GM23248 (cell line): ENCODE results near the gene DNHD1. TPM values are rescaled to one million over a fixed set of nuclear protein-coding genes. Genes with fewer than 3 reads are reported as not detected.

Experiments used
- DNase-seq: peaks from one replicate; pipeline ENCODE4 v3.0.0-alpha.2; 2015
- H2AFZ ChIP-seq: fragments of 200-600 bp; sonication (generic); 2 replicates; pipeline ENCODE4 v1.6.1; 2016; ENCODE audit warnings: antibody characterized with exemption
- H3F3A ChIP-seq: fragments of 200-600 bp; sonication (generic); 2 replicates; pipeline ENCODE4 v1.6.1; 2016; ENCODE audit warnings: mild to moderate bottlenecking, antibody characterized with exemption, mixed run types; ENCODE audit not compliant: insufficient read depth
- H3K27ac ChIP-seq: fragments of 200-600 bp; sonication (generic); 2 replicates; pipeline ENCODE4 v1.5.1; 2016; ENCODE audit warnings: mild to moderate bottlenecking
- H3K27me3 ChIP-seq: fragments of 200-600 bp; sonication (generic); replicated peaks from 2 replicates; pipeline ENCODE4 v1.6.1; 2016; ENCODE audit warnings: mild to moderate bottlenecking; ENCODE audit not compliant: insufficient read depth
- H3K36me3 ChIP-seq: fragments of 200-600 bp; sonication (generic); 2 replicates; pipeline ENCODE4 v1.6.1; 2016; ENCODE audit warnings: low read depth, mild to moderate bottlenecking
- H3K4me1 ChIP-seq: fragments of 200-600 bp; sonication (generic); 2 replicates; pipeline ENCODE4 v1.6.1; 2016; ENCODE audit warnings: mild to moderate bottlenecking; ENCODE audit not compliant: insufficient read depth
- H3K4me2 ChIP-seq: fragments of 200-600 bp; sonication (generic); one replicate; pipeline ENCODE4 v1.6.1; 2016; ENCODE audit warnings: mild to moderate bottlenecking; ENCODE audit not compliant: unreplicated experiment
- H3K4me3 ChIP-seq: fragments of 200-600 bp; sonication (generic); 2 replicates; pipeline ENCODE4 v1.5.1; 2016; ENCODE audit warnings: mild to moderate bottlenecking
- H3K79me2 ChIP-seq: fragments of 200-600 bp; sonication (generic); 2 replicates; pipeline ENCODE4 v1.6.1; 2016; ENCODE audit warnings: mild to moderate bottlenecking; ENCODE audit not compliant: insufficient read depth
- H3K9ac ChIP-seq: fragments of 200-600 bp; sonication (generic); 2 replicates; pipeline ENCODE4 v1.6.1; 2016; ENCODE audit warnings: mild to moderate bottlenecking
- H3K9me2 ChIP-seq: fragments of 200-600 bp; sonication (generic); 2 replicates; pipeline ENCODE4 v1.6.1; 2016; ENCODE audit warnings: mixed run types, mild to moderate bottlenecking, moderate library complexity; ENCODE audit not compliant: insufficient read depth
- H3K9me3 ChIP-seq: fragments of 200-600 bp; sonication (generic); one replicate; pipeline ENCODE4 v1.6.1; 2017; ENCODE audit warnings: low read depth
- H4K20me1 ChIP-seq: fragments of 200-600 bp; sonication (generic); 2 replicates; pipeline ENCODE4 v1.6.0; 2016; ENCODE audit not compliant: insufficient read depth
- EZH2 ChIP-seq: fragments of 200-600 bp; sonication (generic); IDR thresholded peaks from 2 replicates; pipeline ENCODE4 v1.6.1; 2018; ENCODE audit warnings: antibody characterized with exemption, mild to moderate bottlenecking; ENCODE audit not compliant: insufficient read depth, poor library complexity, severe bottlenecking
- EZH2phosphoT487 ChIP-seq: fragments of 200-600 bp; sonication (generic); IDR thresholded peaks from 2 replicates; pipeline ENCODE4 v1.6.1; 2018; ENCODE audit warnings: antibody characterized with exemption, moderate library complexity, mild to moderate bottlenecking, low read depth; ENCODE audit not compliant: insufficient read depth
- WGBS, 2 experiments: methylation state at CpG; one replicate each; pipeline ENCODE4 v1.1.6; 2015 to 2017; ENCODE audit warnings: low lambda C conversion rate in 2 of 2, low coverage in 1 of 2; ENCODE audit errors: missing lambda C conversion rate in 2 of 2; 5-methylcytosine and 5-hydroxymethylcytosine counted together
- in situ Hi-C: fragments of 300-500 bp; cut with MboI; formaldehyde crosslinking; loops from 2 replicates; pipeline ENCODE4 v1.15.0; 2020
- polyA plus RNA-seq: library from polyadenylated mRNA; unstranded; fragments of >200 nt; fragmentation: Nextera tagmentation; extraction: Ambion mirVana; gene quantifications from 2 replicates; pipeline ENCODE4 v1.2.1, GENCODE V29; 2016
- total RNA-seq: library from RNA; depleted of rRNA; stranded (reverse); fragments of >200 nt; shearing (Covaris generic); gene quantifications from 2 replicates; pipeline ENCODE4 v1.2.3, GENCODE V29; 2014

Gene DNHD1
- total and polyA plus RNA-seq, 2 experiments from 2014 or later: 1.1 to 2.2 TPM

GRCh38 chr11:6607190-6607795 lies 110.2 kb downstream of the DNHD1 start:
- Histone ChIP-seq H2AFZ (no peak overlapping the region), H3K27ac (peak overlapping the region; percentile 63), H3K36me3 (peaks cover 32% of the 10 kb centered on the region), H3K4me1 (peaks cover 41% of the 10 kb centered on the region), H3F3A (peaks cover 67% of the 10 kb centered on the region), H3K79me2 (peaks cover 91% of the 10 kb centered on the region), H3K27me3 (no peaks in the 10 kb centered on the region), H3K4me3 (peak overlapping the region; percentile 49), H3K9me2 (no peaks in the 10 kb centered on the region), H3K9ac (peak overlapping the region; percentile 41; the same call in 1 of the 2 replicates), H4K20me1 (no peaks in the 10 kb centered on the region), H3K4me2 (peak overlapping the region; percentile 98), H3K9me3 (no peaks in the 10 kb centered on the region)
- TF ChIP-seq EZH2phosphoT487: no peak
- no peak for TF ChIP-seq EZH2
- DNase-seq: no peak
- in situ Hi-C loops: no loop called here

GRCh38 chr11:6608011-6608410 lies 110.9 kb downstream of the DNHD1 start:
- 81 to 83% methylated on average over 9 of the region's 9 CpGs for WGBS, 2 experiments
- H4K20me1 ChIP-seq: no peaks in the 10 kb centered on the region
- H3K79me2 ChIP-seq: peaks cover 84% of the 10 kb centered on the region
- TF ChIP-seq EZH2 (no peak), EZH2phosphoT487 (no peak)
- in situ Hi-C loops: no loop called here
- H3F3A ChIP-seq: peaks cover 74% of the 10 kb centered on the region
- H3K4me3 ChIP-seq: no peak overlapping the region
- peak overlapping the region; percentile 98 for H3K4me2 ChIP-seq
- no peaks in the 10 kb centered on the region for H3K27me3 ChIP-seq
- H3K9me2 ChIP-seq: no peaks in the 10 kb centered on the region
- peak overlapping the region; percentile 63; the same call in 1 of the 2 replicates for H3K27ac ChIP-seq
- H3K9me3 ChIP-seq: no peaks in the 10 kb centered on the region
- H2AFZ ChIP-seq: no peak overlapping the region
- peaks cover 32% of the 10 kb centered on the region for H3K36me3 ChIP-seq
- peaks cover 43% of the 10 kb centered on the region for H3K4me1 ChIP-seq
- H3K9ac ChIP-seq: no peak overlapping the region
- DNase-seq: no peak

- peaks cover 45% of the 10 kb centered on the region for H3K4me1 ChIP-seq
- no peak overlapping the region for H3K4me3 ChIP-seq
- no peaks in the 10 kb centered on the region for H3K9me3 ChIP-seq
- no peak overlapping the region for H2AFZ ChIP-seq
- DNase-seq: no peak
- no peaks in the 10 kb centered on the region for H3K27me3 ChIP-seq
- peaks cover 76% of the 10 kb centered on the region for H3K79me2 ChIP-seq
- H3K27ac ChIP-seq: peak overlapping the region; percentile 3; the same call in 1 of the 2 replicates
- WGBS, 2 experiments: 86 to 87% methylated on average over 14 of the region's 14 CpGs
- no peak overlapping the region for H3K9ac ChIP-seq
- H3K9me2 ChIP-seq: no peaks in the 10 kb centered on the region
- no peak for TF ChIP-seq EZH2
- no peak for TF ChIP-seq EZH2phosphoT487
- no peak overlapping the region for H3K4me2 ChIP-seq
- H3F3A ChIP-seq: peaks cover 81% of the 10 kb centered on the region
- H4K20me1 ChIP-seq: no peaks in the 10 kb centered on the region
- in situ Hi-C loops: no loop called here
- H3K36me3 ChIP-seq: peaks cover 32% of the 10 kb centered on the region
Observed at GRCh38 chr11:6608726-6609501, 111.8 kb downstream of the DNHD1 start.

- Histone ChIP-seq H2AFZ (no peak overlapping the region), H3K27ac (no peak overlapping the region), H3K4me2 (no peak overlapping the region), H3K9ac (no peak overlapping the region), H3K9me3 (no peaks in the 10 kb centered on the region), H4K20me1 (no peaks in the 10 kb centered on the region), H3K36me3 (peaks cover 32% of the 10 kb centered on the region), H3K9me2 (no peaks in the 10 kb centered on the region), H3K4me1 (peaks cover 45% of the 10 kb centered on the region), H3K4me3 (no peak overlapping the region), H3K27me3 (no peaks in the 10 kb centered on the region), H3K79me2 (peaks cover 70% of the 10 kb centered on the region), H3F3A (peaks cover 76% of the 10 kb centered on the region)
- in situ Hi-C loops: no loop called here
- DNase-seq: no peak
- WGBS, 2 experiments: 66 to 73% methylated on average over 8 of the region's 8 CpGs
- no peak for TF ChIP-seq EZH2phosphoT487
- no peak for TF ChIP-seq EZH2
Observed at GRCh38 chr11:6609502-6610015, 112.5 kb downstream of the DNHD1 start.
